BJ (cell line): ENCODE results near the gene PIP4K2A. TPM values are rescaled to one million over a fixed set of nuclear protein-coding genes. Genes with fewer than 3 reads are reported as not detected.

Experiments
- CTCF ChIA-PET: fragments of 350-600 bp; formaldehyde crosslinking; extraction: SDS; loops from one replicate; lab custom pipeline; 2021; ENCODE audit warnings: antibody characterized with exemption, inconsistent platforms; lab: Yijun Ruan, JAX
- POLR2A ChIA-PET: fragments of 300-600 bp; sonication (Branson Sonifier 250); formaldehyde crosslinking; extraction: SDS; loops from one replicate; lab custom pipeline; 2021; ENCODE audit warnings: antibody characterized with exemption; lab: Charles Lee
- DNase-seq: peaks from one replicate; pipeline ENCODE4 v3.0.0-alpha.2; 2011; ENCODE audit warnings: low read depth
- H3K27me3 ChIP-seq: 2 replicates; pipeline ENCODE4 v1.6.0; 2011; ENCODE audit warnings: low read length; ENCODE audit not compliant: control insufficient read depth, insufficient read depth
- H3K36me3 ChIP-seq: 2 replicates; pipeline ENCODE4 v1.5.1; 2011; ENCODE audit warnings: low read length; ENCODE audit not compliant: control insufficient read depth, insufficient read depth
- H3K4me3 ChIP-seq: 2 replicates; pipeline ENCODE4 v1.5.1; 2011; ENCODE audit warnings: low read depth, mild to moderate bottlenecking, control low read depth, low read length
- CTCF ChIP-seq: IDR thresholded peaks from 2 replicates; pipeline ENCODE4 v1.5.1; 2011; ENCODE audit warnings: low read depth, mild to moderate bottlenecking, control low read depth, inconsistent platforms, low read length, moderate library complexity; ENCODE audit not compliant: insufficient read depth
- polyA plus RNA-seq: library from polyadenylated mRNA; depleted of rRNA; stranded (reverse); fragments of >200 nt; gene quantifications from 2 replicates; pipeline ENCODE4 v1.2.3, GENCODE V29; 2011

PIP4K2A gene
- polyA plus RNA-seq, 1 experiment: 17.3 TPM

- no peak for DNase-seq
- CTCF ChIA-PET: interaction anchor here (1.2 kb wide), 1 partner anchor 10 kb away, joined by 3 read pairs; no protein-coding TSS in a partner anchor
These were observed 172.5 kb downstream of the PIP4K2A start for GRCh38 chr10:22541900-22542299.

GRCh38 chr10:22539579-22540298, 174.6 kb downstream of the PIP4K2A start:
- DNase-seq: no peak
- Histone ChIP-seq H3K4me3 (no peak overlapping the region), H3K27me3 (no peaks in the 10 kb centered on the region), H3K36me3 (peaks cover 6% of the 10 kb centered on the region)
- no peak for TF ChIP-seq CTCF
- CTCF ChIA-PET: interaction anchor here (0.6 kb wide), 1 partner anchor 36 kb away, joined by 3 read pairs; no protein-coding TSS in a partner anchor
- POLR2A ChIA-PET: no interaction called here

More at GRCh38 chr10:22541900-22542299, 172.5 kb downstream of the PIP4K2A start:
- Histone ChIP-seq H3K4me3 (no peak overlapping the region), H3K36me3 (peaks cover 4% of the 10 kb centered on the region), H3K27me3 (no peaks in the 10 kb centered on the region)
- POLR2A ChIA-PET: no interaction called here
- no peak for TF ChIP-seq CTCF

GRCh38 chr10:22537810-22538209, 176.6 kb downstream of the PIP4K2A start:
- no peak for DNase-seq
- CTCF ChIA-PET: interaction anchor here (1.0 kb wide), 1 partner anchor 12 kb away, joined by 3 read pairs; no protein-coding TSS in a partner anchor
- TF ChIP-seq CTCF: no peak
- H3K4me3 ChIP-seq: no peak overlapping the region
- POLR2A ChIA-PET: no interaction called here
- H3K36me3 ChIP-seq: peaks cover 6% of the 10 kb centered on the region
- no peaks in the 10 kb centered on the region for H3K27me3 ChIP-seq

GRCh38 chr10:22536620-22537019, 177.8 kb downstream of the PIP4K2A start:
- CTCF ChIA-PET: no interaction called here
- no peaks in the 10 kb centered on the region for H3K27me3 ChIP-seq
- no peak for DNase-seq

More at GRCh38 chr10:22536620-22537019, 177.8 kb downstream of the PIP4K2A start:
- no peak for TF ChIP-seq CTCF
- Histone ChIP-seq H3K4me3 (no peak overlapping the region), H3K36me3 (peaks cover 5% of the 10 kb centered on the region)
- POLR2A ChIA-PET: no interaction called here
